HepG2 (cell line): ENCODE data around the gene ST14. TPM values are rescaled to one million over a fixed set of nuclear protein-coding genes. Genes with fewer than 3 reads are reported as not detected.

Source experiments
- ATAC-seq: fragments of 200-7000 bp; cut with Tn5 transposase; 3 replicates; pipeline ENCODE4 v1.9.1; 2020; ENCODE audit warnings: mild to moderate bottlenecking, moderate library complexity
- BruUV-seq: library from RNA; stranded (reverse); fragments of 400-500 nt; replicated peaks from 2 replicates; lab custom pipeline; 2021; lab: Mats Ljungman, UMichigan
- CTCF ChIA-PET: fragments of 300-600 bp; formaldehyde crosslinking; extraction: SDS; loops from one replicate; lab custom pipeline; 2021; ENCODE audit warnings: low total read pairs, inconsistent platforms, low intra/inter-chr PET ratio; lab: Yijun Ruan, JAX
- POLR2A ChIA-PET: fragments of 350-600 bp; sonication (Branson Sonifier 250); formaldehyde crosslinking; loops from one replicate; lab custom pipeline; 2020; ENCODE audit warnings: antibody characterized with exemption, inconsistent platforms; lab: Yijun Ruan, JAX
- DNase-seq: peaks from one replicate; pipeline ENCODE4 v3.0.0-alpha.2; 2015; ENCODE audit warnings: low spot score
- FAIRE-seq: peaks from 3 replicates; lab custom pipeline; 2011; peaks lifted over from hg19 to GRCh38; lab: Jason Lieb, UNC
- H2AFZ ChIP-seq: one replicate; pipeline ENCODE4 v1.6.1; 2011; ENCODE audit warnings: low read length, inconsistent platforms
- H3K27ac ChIP-seq: fragments of 300-600 bp; 3 replicates; pipeline ENCODE4 v1.8.0; 2011; ENCODE audit warnings: mixed run types, mild to moderate bottlenecking, mixed read lengths, low read length, inconsistent platforms; ENCODE audit not compliant: insufficient read depth; ENCODE audit errors: extremely low read length
- H3K27me3 ChIP-seq, 2 experiments: fragments of 200-600 bp in 1 of 2; 2 replicates in 1 of 2; 3 replicates in 1 of 2; pipeline versions ENCODE4 v1.6.0 to v1.8.0; 2011; ENCODE audit warnings: low read length in 2 of 2, mild to moderate bottlenecking in 2 of 2, moderate library complexity in 2 of 2, inconsistent platforms in 1 of 2; ENCODE audit not compliant: insufficient read depth in 2 of 2, control insufficient read depth in 1 of 2
- H3K36me3 ChIP-seq, 2 experiments: fragments of 200-600 bp in 1 of 2; replicated peaks in 1 of 2; 2 replicates in 1 of 2; 3 replicates in 1 of 2; pipeline versions ENCODE4 v1.5.1 to v1.8.0; 2011; ENCODE audit warnings: low read length in 2 of 2, inconsistent platforms in 1 of 2; ENCODE audit not compliant: insufficient read depth in 2 of 2, control insufficient read depth in 1 of 2
- H3K4me1 ChIP-seq: 2 replicates; pipeline ENCODE4 v1.5.1; 2012; ENCODE audit warnings: low read length, inconsistent platforms; ENCODE audit not compliant: insufficient read depth
- H3K4me2 ChIP-seq: 2 replicates; pipeline ENCODE4 v1.6.0; 2011; ENCODE audit warnings: low read depth, low read length, inconsistent platforms
- H3K4me3 ChIP-seq, 3 experiments: fragments of 200-600 bp in 1 of 3; sonication (generic), shearing (Covaris generic) in 1 of 3; replicated peaks in 1 of 3; 2 replicates each; pipeline ENCODE4 v1.5.1; 2011 to 2016; ENCODE audit warnings: low read length in 3 of 3, inconsistent platforms in 2 of 3, low read depth in 2 of 3, mild to moderate bottlenecking in 2 of 3, control low read depth in 1 of 3, mixed read lengths in 1 of 3; ENCODE audit not compliant: insufficient read depth in 1 of 3
- H3K79me2 ChIP-seq: one replicate; pipeline ENCODE4 v1.6.1; 2011; ENCODE audit warnings: low read length, inconsistent platforms; ENCODE audit not compliant: insufficient read depth
- H3K9ac ChIP-seq: 2 replicates; pipeline ENCODE4 v1.6.0; 2011; ENCODE audit warnings: mild to moderate bottlenecking, low read depth, low read length, inconsistent platforms; ENCODE audit not compliant: insufficient read depth
- H3K9me3 ChIP-seq: 2 replicates; pipeline ENCODE4 v1.5.1; 2012; ENCODE audit warnings: mild to moderate bottlenecking, low read length
- H4K20me1 ChIP-seq: 2 replicates; pipeline ENCODE4 v1.6.0; 2011; ENCODE audit warnings: inconsistent platforms, mild to moderate bottlenecking, low read length, moderate library complexity; ENCODE audit not compliant: insufficient read depth
- BHLHE40 ChIP-seq: IDR thresholded peaks from 2 replicates; pipeline ENCODE4 v1.6.1; 2011; ENCODE audit warnings: low read length, improper control_type of control experiment
- PRMT3 ChIP-seq: sonication (generic); formaldehyde crosslinking; IDR thresholded peaks from 2 replicates; pipeline ENCODE4 v1.8.1; 2022; ENCODE audit warnings: low read depth, mild to moderate bottlenecking, moderate library complexity, missing genetic modification reagents, borderline replicate concordance
- SRSF9 ChIP-seq: fragments of 200-400 bp; formaldehyde crosslinking; IDR thresholded peaks from 2 replicates; pipeline ENCODE4 v1.6.1; 2018; ENCODE audit warnings: borderline replicate concordance, mild to moderate bottlenecking, low read depth, low read length; ENCODE audit not compliant: insufficient read depth, poor library complexity, severe bottlenecking
- TSC22D2 ChIP-seq: sonication (generic); formaldehyde crosslinking; IDR thresholded peaks from 2 replicates; pipeline ENCODE4 v1.5.1; 2020; ENCODE audit warnings: missing genetic modification reagents, mild to moderate bottlenecking, borderline replicate concordance
- ZBTB7A ChIP-seq: sonication (generic); formaldehyde crosslinking; IDR thresholded peaks from 2 replicates; pipeline ENCODE4 v1.8.0; 2022; ENCODE audit warnings: mild to moderate bottlenecking, missing genetic modification reagents
- ZKSCAN5 ChIP-seq: sonication (generic); formaldehyde crosslinking; IDR thresholded peaks from 2 replicates; pipeline ENCODE4 v1.5.1; 2020; ENCODE audit warnings: mild to moderate bottlenecking, missing genetic modification reagents
- ZNF605 ChIP-seq: sonication (generic); formaldehyde crosslinking; IDR thresholded peaks from 2 replicates; pipeline ENCODE4 v1.8.0; 2022; ENCODE audit warnings: mild to moderate bottlenecking, missing genetic modification reagents
- ZNF607 ChIP-seq: sonication (generic); formaldehyde crosslinking; IDR thresholded peaks from 2 replicates; pipeline ENCODE4 v1.5.1; 2020; ENCODE audit warnings: missing genetic modification reagents, mild to moderate bottlenecking, borderline replicate concordance
- ZSCAN31 ChIP-seq: sonication (generic); formaldehyde crosslinking; IDR thresholded peaks from 2 replicates; pipeline ENCODE4 v1.5.0; 2020; ENCODE audit warnings: low read depth, mild to moderate bottlenecking, missing genetic modification reagents
- WGBS: methylation state at CpG from one replicate; pipeline ENCODE4 v1.1.6; 2017; ENCODE audit warnings: low lambda C conversion rate; 5-methylcytosine and 5-hydroxymethylcytosine counted together
- in situ Hi-C: cut with HindIII; loops from 2 replicates; pipeline ENCODE4 v1.10.0; 2017; ENCODE audit warnings: low pct_unique_long_range_greater_than_20kb; ENCODE audit not compliant: extremely low pct_ligation_motif_present
- intact Hi-C: fragments of 100-400 bp; cut with micrococcal nuclease; formaldehyde crosslinking; loops from one replicate; pipeline ENCODE4 v1.10.0; 2022; ENCODE audit not compliant: unreplicated experiment
- polyA plus RNA-seq, 8 experiments: library from polyadenylated mRNA; depleted of rRNA in 3 of 8; stranded (reverse) in 7 of 8; unstranded in 1 of 8; fragments of >200 nt; fragmentation: Illumina TruSeq in 4 of 8; extraction: Trizol in 4 of 8; gene quantifications; 2 replicates each; pipeline versions ENCODE4 v1.2.1 to v1.2.3, GENCODE V29; 2011 to 2016; ENCODE audit warnings: low read depth in 4 of 8, missing spikeins in 1 of 8, mixed read lengths in 1 of 8; ENCODE audit not compliant: insufficient read depth in 1 of 8
- total RNA-seq, 5 experiments: library from RNA; depleted of rRNA; stranded (reverse); fragments of >200 nt; fragmentation: Illumina TruSeq; extraction: Trizol; gene quantifications; 2 replicates each; pipeline ENCODE4 v1.2.3, GENCODE V29; 2016; ENCODE audit warnings: low read depth in 1 of 5
- TF ChIP-seq, protein P1 (sequence below): sonication (generic); formaldehyde crosslinking; IDR thresholded peaks from 2 replicates; pipeline ENCODE4 v1.5.0; 2020; ENCODE audit warnings: mild to moderate bottlenecking, missing genetic modification reagents, moderate library complexity
- TF ChIP-seq, protein P2 (sequence below): sonication (generic); formaldehyde crosslinking; IDR thresholded peaks from 2 replicates; pipeline ENCODE4 v1.8.0; 2022; ENCODE audit warnings: missing genetic modification reagents, mild to moderate bottlenecking, moderate library complexity, borderline replicate concordance

The ST14 gene
- total and polyA plus RNA-seq, 2 of the 13 experiments (the other 11 are each of a cell fraction or from before 2014, with no cell fraction given) = 0.88 to 1.4 TPM

DNA sequence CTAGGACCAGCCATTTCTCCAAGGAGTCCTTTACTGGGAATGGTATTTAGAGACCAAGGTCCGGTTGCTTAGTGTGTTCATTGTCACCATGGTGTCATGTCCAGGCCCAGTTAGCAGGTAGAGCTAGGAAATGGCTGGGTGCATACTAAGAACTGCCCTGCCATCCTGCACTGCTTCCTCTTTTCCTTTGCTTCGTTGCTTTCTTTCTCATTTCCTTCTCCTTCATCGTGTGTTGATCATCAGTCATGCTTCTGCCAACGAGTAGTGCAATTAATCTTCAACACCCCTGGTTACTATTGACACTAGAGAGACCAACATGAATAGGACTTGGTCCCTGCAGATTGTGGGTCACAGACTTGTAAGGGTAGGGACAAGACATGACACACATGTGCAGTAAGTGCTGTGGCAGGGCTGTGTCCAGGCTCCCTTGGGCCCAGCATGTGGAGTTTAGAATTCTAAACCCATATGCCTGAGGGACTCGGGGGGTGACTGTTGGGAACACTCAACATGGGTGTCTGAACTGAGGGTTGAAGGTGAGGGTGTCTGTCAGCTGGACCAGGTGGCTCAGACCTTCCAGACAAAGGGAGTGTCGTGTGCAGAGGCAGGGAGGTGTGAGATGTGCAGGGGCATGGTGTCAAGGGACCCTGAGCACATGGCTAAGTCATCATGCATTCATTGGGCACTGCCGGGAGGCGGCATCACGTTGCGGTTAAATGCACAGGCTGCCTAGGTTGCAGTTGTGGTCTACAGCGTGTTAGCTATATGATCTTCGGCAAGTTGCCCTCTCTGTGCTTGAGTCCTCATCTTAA, 42.6 kb downstream of the ST14 start:
- no peaks in the 10 kb centered on the region for H4K20me1 ChIP-seq
- H3K4me1 ChIP-seq = no peaks in the 10 kb centered on the region
- H3K4me3 ChIP-seq = no peak overlapping the region
- POLR2A ChIA-PET = interaction anchor here (1.4 to 1.5 kb wide), 2 partner anchors 9 to 21 kb away, joined by 4 read pairs; no protein-coding TSS in a partner anchor
- FAIRE-seq (no peak), DNase-seq (no peak), ATAC-seq (no peak)
- H3K27me3 ChIP-seq = no peaks in the 10 kb centered on the region
- H3K9ac ChIP-seq = no peak overlapping the region
- in situ Hi-C loops = loop anchor here (25.0 kb wide), 1 partner anchor 685 kb away; no protein-coding TSS in a partner anchor
- BruUV-seq = no TSS peak
- no peaks in the 10 kb centered on the region for H3K9me3 ChIP-seq
- intact Hi-C loops = no loop called here
- no peak overlapping the region for H2AFZ ChIP-seq
- H3K4me2 ChIP-seq = no peak overlapping the region
- CTCF ChIA-PET = no interaction called here
- no peaks in the 10 kb centered on the region for H3K36me3 ChIP-seq
- no peak overlapping the region for H3K27ac ChIP-seq
- 72% methylated on average over 11 of the region's 12 CpGs for WGBS
- no peak for TF ChIP-seq PRMT3
- peak; percentile 85; the same call in 1 of the 2 replicates for TF ChIP-seq ZNF605
- H3K79me2 ChIP-seq = no peaks in the 10 kb centered on the region

DNA sequence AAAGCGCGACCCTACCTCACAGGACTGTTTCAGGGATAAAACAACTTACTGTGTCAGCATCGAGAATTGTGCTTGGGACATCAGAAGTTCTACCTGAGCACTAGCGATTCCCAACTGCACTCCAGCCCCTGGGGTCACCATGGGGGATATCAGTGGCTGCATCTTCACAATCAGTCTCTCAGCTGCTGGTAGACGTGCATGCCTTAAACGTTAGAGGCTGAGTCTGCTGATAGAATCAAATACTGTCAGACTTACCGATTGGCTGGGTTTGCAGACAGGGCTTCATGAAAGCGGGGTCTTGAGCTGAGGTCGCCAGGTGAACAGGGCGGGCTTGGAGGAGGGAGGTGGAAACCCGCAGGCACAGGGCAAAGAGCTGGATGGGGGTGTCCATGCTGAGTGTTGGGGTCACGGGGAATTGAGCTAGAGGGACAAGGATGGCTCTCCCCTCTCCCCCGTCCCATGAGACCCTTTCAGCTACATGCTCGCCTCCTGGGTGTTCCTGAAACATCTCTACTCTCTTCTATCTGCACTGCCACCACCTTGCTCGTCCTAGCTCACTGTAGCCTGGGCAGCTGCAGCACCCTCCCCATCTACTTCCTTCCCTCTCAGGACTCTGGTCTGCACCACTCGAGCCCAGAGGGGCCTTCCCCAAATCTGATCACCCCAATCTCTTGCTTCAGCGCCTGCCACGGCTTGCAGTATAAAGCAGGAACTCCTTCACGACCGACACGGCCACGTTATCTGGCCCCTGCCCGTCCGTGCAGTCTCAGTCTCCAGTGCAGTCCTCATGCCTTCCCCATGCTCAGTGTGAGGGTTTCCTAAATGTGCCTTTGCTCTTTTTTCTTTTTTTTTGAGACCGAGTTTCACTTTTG, 43.5 kb downstream of the ST14 start:
- no peaks in the 10 kb centered on the region for H3K27me3 ChIP-seq
- H3K4me3 ChIP-seq = no peak overlapping the region
- in situ Hi-C loops = loop anchor here (25.0 kb wide), 1 partner anchor 684 kb away; no protein-coding TSS in a partner anchor
- no peaks in the 10 kb centered on the region for H3K9me3 ChIP-seq
- H3K36me3 ChIP-seq = no peaks in the 10 kb centered on the region
- intact Hi-C loops = no loop called here
- no peak overlapping the region for H3K27ac ChIP-seq
- no peak overlapping the region for H3K9ac ChIP-seq
- H3K79me2 ChIP-seq = no peaks in the 10 kb centered on the region
- no peak for DNase-seq
- H3K4me2 ChIP-seq = no peak overlapping the region
- FAIRE-seq = no peak
- 82% methylated on average over 23 of the region's 25 CpGs for WGBS
- CTCF ChIA-PET = no interaction called here
- POLR2A ChIA-PET = interaction anchor here (0.6 to 1.5 kb wide), 3 partner anchors 10 to 328 kb away, joined by 3 to 4 read pairs (median 4); no protein-coding TSS in a partner anchor
- ATAC-seq = no peak
- no peaks in the 10 kb centered on the region for H4K20me1 ChIP-seq
- BruUV-seq = no TSS peak
- H3K4me1 ChIP-seq = no peaks in the 10 kb centered on the region
- no peak overlapping the region for H2AFZ ChIP-seq
- no peak for TF ChIP-seq ZNF607 (CRISPR knock-in tag)
- TF ChIP-seq, protein P1, sequence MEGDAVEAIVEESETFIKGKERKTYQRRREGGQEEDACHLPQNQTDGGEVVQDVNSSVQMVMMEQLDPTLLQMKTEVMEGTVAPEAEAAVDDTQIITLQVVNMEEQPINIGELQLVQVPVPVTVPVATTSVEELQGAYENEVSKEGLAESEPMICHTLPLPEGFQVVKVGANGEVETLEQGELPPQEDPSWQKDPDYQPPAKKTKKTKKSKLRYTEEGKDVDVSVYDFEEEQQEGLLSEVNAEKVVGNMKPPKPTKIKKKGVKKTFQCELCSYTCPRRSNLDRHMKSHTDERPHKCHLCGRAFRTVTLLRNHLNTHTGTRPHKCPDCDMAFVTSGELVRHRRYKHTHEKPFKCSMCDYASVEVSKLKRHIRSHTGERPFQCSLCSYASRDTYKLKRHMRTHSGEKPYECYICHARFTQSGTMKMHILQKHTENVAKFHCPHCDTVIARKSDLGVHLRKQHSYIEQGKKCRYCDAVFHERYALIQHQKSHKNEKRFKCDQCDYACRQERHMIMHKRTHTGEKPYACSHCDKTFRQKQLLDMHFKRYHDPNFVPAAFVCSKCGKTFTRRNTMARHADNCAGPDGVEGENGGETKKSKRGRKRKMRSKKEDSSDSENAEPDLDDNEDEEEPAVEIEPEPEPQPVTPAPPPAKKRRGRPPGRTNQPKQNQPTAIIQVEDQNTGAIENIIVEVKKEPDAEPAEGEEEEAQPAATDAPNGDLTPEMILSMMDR (CRISPR knock-in tag) = no peak
- TF ChIP-seq ZBTB7A (CRISPR knock-in tag) = no peak
- TF ChIP-seq, protein P2, sequence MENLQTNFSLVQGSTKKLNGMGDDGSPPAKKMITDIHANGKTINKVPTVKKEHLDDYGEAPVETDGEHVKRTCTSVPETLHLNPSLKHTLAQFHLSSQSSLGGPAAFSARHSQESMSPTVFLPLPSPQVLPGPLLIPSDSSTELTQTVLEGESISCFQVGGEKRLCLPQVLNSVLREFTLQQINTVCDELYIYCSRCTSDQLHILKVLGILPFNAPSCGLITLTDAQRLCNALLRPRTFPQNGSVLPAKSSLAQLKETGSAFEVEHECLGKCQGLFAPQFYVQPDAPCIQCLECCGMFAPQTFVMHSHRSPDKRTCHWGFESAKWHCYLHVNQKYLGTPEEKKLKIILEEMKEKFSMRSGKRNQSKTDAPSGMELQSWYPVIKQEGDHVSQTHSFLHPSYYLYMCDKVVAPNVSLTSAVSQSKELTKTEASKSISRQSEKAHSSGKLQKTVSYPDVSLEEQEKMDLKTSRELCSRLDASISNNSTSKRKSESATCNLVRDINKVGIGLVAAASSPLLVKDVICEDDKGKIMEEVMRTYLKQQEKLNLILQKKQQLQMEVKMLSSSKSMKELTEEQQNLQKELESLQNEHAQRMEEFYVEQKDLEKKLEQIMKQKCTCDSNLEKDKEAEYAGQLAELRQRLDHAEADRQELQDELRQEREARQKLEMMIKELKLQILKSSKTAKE (CRISPR knock-in tag) = no peak
- no peak for TF ChIP-seq SRSF9
- no peak for TF ChIP-seq TSC22D2 (CRISPR knock-in tag)
- no peak for TF ChIP-seq ZKSCAN5 (CRISPR knock-in tag)
- no peak for TF ChIP-seq ZSCAN31 (CRISPR knock-in tag)
- TF ChIP-seq BHLHE40 = no peak
